GM12872 (cell line): Measurements from ENCODE around the gene EVL.

Source experiments
- TF ChIP-seq, protein P1 (sequence below): IDR thresholded peaks from 3 replicates; pipeline ENCODE4 v1.5.1; 2011; ENCODE audit warnings: low read depth, mild to moderate bottlenecking, low read length, moderate library complexity; ENCODE audit not compliant: insufficient read depth

The EVL gene

DNA sequence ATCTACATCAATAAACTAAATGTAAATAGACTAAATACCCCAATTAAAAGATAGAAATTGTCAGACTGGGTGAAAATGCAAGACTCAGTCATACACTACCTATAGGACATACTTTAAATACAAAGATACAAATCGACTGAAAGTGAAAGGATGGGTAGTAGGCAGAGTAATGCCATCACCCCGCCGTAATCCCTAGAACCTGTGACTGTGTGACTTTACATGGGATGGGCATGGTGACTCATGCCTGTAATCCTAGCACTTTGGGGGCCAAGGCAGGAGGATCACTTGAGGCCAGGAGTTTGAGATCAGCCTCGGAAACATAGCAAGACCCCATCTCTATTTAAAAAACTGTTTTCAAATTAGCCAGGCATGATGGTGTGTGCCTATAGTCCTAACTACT lies 2.6 kb upstream of the EVL start:
- TF ChIP-seq, protein P1, sequence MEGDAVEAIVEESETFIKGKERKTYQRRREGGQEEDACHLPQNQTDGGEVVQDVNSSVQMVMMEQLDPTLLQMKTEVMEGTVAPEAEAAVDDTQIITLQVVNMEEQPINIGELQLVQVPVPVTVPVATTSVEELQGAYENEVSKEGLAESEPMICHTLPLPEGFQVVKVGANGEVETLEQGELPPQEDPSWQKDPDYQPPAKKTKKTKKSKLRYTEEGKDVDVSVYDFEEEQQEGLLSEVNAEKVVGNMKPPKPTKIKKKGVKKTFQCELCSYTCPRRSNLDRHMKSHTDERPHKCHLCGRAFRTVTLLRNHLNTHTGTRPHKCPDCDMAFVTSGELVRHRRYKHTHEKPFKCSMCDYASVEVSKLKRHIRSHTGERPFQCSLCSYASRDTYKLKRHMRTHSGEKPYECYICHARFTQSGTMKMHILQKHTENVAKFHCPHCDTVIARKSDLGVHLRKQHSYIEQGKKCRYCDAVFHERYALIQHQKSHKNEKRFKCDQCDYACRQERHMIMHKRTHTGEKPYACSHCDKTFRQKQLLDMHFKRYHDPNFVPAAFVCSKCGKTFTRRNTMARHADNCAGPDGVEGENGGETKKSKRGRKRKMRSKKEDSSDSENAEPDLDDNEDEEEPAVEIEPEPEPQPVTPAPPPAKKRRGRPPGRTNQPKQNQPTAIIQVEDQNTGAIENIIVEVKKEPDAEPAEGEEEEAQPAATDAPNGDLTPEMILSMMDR: no peak

GRCh38 chr14:100063314-100063941 lies 1.8 kb upstream of the EVL start:
- TF ChIP-seq, protein P1: no peak

GRCh38 chr14:100065942-100066574 lies 836 bp downstream of the EVL start:
- TF ChIP-seq, protein P1: no peak

- TF ChIP-seq, protein P1: no peak
These were observed 1.7 kb downstream of the EVL start for GRCh38 chr14:100066962-100067361.

DNA sequence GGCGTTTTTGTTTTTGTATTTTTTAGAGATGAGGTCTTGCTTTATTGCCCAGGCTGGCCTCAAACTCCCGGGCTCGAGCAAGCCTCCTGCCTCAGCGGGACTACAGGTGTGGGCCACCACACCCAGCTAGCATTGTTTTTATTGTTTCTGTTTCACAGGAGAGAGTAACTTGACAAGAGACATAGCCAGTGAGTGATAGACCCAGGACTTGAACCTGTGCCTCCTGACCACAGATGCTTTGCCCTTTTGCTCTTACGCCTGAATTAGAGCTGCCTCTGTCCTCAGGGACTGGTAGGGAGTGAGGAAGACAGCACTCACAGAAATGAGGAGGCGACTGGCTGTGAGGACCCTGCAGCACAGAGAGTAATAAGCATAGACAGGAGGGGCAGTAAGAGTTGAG lies 2.3 kb downstream of the EVL start:
- TF ChIP-seq, protein P1: no peak

DNA sequence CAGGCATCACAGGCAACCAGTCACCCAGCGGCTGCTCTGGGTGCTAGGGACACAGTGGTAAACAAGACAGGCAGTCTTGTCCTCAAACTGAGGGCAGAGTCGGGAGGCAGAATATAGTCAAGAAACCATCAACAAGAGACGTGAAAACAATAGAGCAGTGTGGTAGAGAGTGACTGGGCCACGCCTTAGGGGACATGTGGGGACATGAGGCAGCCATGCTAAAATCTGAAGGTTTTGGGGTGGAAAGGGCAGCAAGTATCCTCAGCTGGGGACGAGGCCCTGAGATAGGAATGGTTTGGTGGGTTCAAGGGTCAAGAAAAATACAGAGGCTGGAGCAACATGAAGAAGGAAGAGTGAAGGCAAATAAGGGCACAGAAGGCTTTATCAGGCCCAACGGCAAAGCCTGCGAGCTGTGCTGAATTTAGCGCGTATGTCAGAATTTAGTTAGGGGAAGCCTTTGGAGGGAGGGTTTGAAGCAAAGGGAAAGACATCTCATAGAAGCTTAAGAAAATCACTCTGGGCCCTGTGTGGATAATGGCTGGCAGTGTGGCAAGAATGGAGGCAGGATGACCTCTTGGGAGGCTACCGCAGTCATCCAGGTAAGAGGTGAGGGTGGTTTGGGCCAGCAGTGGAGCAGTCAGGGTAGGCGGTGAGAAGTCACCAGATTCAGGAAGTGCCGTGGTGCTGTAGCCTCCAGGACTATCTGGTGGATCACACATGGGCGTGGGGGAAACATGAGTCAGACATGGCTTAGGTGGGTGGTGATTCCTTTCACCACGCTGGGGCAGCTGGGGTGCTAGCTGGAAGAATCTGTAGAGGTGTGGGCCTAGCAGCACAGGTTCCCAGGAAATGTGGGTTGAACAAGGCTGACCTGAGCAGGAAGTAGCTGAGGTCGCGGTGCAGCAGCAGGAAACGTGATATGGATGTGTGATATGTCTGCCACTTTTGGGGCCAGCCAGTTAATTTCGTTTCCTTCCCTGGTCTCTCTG lies 3.0 kb downstream of the EVL start:
- TF ChIP-seq, protein P1: no peak

DNA sequence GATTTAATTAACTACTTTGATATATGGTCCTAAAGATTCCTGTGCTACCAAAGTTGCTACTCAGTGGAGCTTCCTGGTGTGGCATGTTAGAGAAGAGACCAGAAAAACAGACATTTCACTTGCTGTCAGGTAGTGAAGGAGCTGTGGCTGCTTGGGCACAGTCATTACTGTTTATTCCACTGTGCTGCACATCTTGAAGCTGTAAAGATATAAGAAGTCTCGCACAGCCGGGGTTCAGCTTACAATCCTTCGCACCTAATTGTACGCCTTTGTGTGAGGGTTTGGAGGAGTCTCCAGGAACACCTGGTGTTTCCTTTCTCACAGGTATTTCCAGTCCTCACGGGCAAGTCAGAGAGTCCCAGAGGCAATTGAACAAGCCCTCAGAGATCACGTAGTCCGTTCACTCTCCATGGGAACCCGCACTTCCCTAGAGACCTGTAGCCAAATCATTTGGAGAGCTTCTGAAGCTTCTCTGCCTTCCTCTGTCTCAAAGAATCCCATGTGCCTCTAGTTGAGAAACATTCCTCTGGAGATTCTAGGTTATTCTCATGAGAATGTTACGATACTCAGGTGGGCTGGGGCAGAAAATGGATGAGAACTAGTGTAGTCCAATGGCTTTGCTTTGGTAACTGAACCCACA lies 4.1 kb downstream of the EVL start:
- TF ChIP-seq, protein P1: no peak
